Skin of body (tissue), 2 donors: ENCODE results near the gene CDKN2AIP. TPM values are rescaled to one million over a fixed set of nuclear protein-coding genes. Genes with fewer than 3 reads are reported as not detected.
"Not testable (repeated sequence)": the region's sequence is repeated elsewhere in the genome, so short reads cannot be mapped to it uniquely, and the experiment has no call there.

Experiments
- DNase-seq: peaks from one replicate; lab custom pipeline; 2025; lab: John Stamatoyannopoulos, UW
- total RNA-seq: library from RNA; depleted of rRNA; stranded (reverse); fragments of >200 nt; gene quantifications from one replicate; pipeline ENCODE4 v1.2.3, GENCODE V29; 2014

CDKN2AIP gene
- total RNA-seq, 1 donor from 2014 or later = 18.0 TPM

GRCh38 chr4:183413234-183414200 lies 30.9 kb upstream of the CDKN2AIP start:
- no peak for DNase-seq

DNA sequence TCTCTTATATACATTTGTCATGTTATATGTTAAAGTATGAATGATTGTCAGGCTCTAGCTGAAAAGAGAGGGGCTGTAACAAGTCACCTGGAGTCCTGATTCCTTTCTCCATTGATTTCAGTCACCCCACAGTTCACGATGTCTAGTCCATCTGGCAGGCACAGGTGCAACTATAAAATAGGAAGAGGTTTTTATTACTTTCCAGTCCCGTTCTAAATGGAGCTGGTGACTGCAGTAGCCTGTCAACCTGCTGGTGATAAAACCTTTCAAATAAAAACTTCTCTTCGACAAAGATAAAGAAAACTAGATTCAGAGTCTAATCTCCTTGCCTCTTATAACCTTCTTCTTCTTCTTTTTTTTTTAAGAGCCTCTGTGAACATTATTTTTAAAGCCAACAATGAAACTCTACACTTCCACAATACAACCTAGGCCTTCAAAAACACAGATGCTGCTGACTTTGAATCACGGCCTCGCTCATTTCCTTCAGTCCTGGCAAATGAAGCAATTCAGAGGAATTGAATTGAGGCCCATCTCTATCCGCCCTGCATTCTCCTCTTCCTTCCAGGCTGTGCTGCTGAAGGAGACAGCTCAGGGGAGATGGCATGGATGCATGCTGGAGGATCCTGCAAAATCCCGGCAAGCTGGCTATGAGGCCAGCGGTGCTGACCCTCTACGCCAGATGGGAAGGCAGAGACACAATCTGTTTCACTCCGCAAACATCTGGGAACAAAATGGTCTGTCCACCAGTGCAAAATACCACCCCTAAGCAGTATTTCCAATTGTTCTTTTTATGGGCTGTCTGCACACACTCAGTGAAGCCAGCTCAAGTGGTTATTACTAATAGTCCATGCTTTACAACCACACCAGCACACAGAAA lies 27.3 kb upstream of the CDKN2AIP start:
- DNase-seq = no peak

GRCh38 chr4:183422962-183423631 lies 21.3 kb upstream of the CDKN2AIP start:
- no peak for DNase-seq

- no peak for DNase-seq
These were observed 20.2 kb upstream of the CDKN2AIP start for GRCh38 chr4:183424109-183424744.

- DNase-seq = no peak
These were observed 17.9 kb upstream of the CDKN2AIP start for GRCh38 chr4:183426507-183426906.

- DNase-seq = no peak
These were observed 14.9 kb upstream of the CDKN2AIP start for GRCh38 chr4:183429489-183429888.

DNA sequence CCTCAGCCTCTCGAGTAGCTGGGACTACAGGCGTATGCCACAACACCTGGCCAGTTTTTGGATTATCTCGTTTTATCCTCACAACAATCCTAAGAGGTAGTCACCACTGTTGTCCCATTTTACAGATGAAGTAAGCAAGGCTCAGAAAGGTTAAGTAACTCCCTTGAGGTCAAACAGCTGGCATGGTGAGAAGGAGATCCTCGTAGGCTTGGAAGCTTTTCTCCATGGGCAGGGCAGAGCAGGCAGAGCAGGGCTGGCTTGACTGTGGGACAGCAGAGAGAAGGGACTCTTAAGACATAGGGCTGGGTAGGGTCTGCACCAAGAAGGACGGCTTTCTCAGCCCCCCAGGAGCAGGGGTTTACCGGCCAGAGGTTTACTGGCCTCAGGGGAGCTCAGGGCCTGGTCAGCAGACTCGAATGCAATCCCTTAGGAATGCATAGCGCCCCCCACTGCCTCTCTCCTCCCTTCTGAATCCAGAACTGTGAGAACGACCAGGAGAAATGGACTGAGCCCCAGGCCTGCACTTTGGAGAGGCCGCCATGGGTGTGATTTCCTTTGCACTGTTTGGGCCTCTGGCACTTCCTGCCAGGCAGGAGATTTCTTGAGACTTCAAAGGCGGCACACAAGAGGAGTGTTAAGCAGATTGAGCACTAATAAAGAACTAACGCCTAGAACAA lies 14.0 kb upstream of the CDKN2AIP start:
- DNase-seq = no peak

DNA sequence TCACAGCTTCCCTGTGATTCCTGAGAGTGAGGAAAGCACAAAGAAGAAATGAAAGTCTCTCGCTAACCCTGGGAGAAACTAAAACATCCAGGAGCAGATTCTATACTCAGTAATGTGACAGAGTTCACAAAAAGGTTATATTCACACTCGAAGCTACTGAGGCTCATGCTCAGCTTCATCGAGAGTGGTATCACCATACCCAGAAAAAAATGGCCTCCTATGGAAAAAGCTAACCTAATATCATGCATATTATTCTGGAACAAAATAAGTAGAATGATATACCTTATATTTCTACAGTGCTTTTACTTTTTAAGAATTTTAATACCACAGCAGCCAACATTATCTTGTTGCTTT lies 13.5 kb upstream of the CDKN2AIP start:
- DNase-seq = no peak

- no peak for DNase-seq
These were observed 12.8 kb upstream of the CDKN2AIP start for GRCh38 chr4:183431614-183432013.

- DNase-seq = not testable (repeated sequence)
These were observed 11.3 kb upstream of the CDKN2AIP start for GRCh38 chr4:183433183-183433582.

- no peak for DNase-seq
These were observed 10.2 kb upstream of the CDKN2AIP start for GRCh38 chr4:183434264-183434663.

DNA sequence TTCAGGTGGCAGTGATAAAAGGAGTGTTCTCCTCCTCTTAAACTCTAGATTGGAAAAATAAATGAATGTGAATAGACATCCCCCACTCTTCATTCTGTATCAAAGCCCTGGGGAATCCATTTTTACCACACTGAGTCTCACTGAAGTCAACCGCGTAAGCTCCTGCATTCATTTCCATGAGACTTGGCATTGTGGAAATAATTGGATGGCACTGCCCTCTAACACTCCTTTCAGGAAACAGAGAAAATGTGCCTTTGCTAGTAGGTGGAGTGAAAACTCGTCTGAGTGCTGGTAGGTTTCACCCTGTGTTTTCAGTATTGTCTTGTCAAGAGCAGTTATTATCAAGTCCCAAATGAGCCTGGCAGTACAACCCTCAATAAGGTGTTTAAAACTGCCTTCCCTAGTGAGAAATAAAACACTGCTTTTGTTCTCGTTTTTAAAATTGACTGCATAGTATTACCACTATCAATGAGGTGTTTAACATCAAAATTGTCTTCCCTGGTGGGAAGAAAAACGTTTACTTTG lies 9.7 kb upstream of the CDKN2AIP start:
- DNase-seq = no peak

- no peak for DNase-seq
These were observed 8.6 kb upstream of the CDKN2AIP start for GRCh38 chr4:183435803-183436202.

DNA sequence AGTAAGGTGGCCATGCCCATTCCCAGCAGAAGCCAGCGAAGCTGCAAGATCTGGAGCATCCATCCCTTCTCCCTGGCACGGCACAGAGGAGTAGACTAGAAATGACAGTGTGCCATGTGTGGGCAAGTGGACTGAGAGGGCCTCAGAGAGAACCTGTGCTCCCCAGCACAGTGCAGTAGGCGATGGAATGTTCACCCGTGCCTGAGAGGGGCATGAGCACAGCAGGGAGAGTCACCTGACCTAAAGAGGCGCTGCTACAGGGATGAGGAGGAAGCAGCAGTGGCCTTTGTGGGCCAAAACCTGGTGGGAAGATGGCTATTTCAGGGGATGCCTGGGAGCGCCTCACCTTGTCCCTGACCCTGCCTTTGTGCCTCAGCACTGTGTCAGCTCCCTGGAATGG lies 8.0 kb upstream of the CDKN2AIP start:
- DNase-seq = no peak

GRCh38 chr4:183437452-183437851 lies 7.0 kb upstream of the CDKN2AIP start:
- no peak for DNase-seq

DNA sequence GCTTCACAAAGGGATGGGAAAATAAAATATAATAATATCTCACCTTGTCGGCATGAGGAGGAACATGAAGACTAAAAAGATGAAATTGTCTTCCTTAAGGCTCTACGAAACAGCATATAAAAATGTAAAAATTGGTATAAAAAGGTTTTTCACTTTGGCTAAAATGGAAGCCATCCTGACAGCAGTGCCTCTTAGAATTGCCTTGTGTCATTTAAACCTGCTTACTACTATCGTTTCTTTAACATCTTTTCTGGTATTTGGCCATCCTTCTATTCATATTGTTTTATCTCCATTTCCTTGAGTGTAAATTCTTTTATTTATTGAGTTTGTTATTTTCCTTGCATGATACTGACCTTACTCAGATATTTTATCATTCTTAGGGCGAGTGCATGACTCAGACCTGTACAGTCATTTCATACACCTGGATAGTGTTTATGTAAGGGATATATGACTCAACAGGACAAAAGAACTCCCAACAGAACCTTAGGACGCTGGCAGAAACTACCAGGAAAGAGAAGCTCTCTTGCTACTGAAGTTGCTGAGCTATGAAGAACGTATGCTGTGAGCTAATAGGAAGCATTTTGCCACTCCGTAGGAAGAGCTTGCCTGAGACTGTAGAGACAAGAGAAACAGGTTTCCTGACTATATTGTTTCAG lies 5.8 kb upstream of the CDKN2AIP start:
- peak; percentile 15 for DNase-seq

DNA sequence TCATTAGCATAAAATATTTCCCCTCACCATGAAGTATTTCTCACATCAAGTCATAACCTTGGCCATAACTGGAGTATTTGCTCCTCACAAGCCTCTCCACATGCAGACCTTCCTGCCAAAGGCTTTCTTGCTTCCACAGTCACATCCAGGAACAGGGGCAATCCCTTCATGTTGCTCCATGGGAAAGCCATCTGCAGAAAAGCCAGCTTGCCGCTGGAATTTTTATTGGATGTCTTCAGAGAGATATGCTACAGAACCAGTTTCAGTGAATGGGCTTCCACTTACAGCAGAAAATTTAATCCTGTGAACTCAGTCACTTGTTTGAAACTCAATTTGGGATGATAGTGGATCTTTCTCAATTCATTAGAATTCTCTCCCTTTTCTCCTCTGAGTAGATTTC lies 3.2 kb upstream of the CDKN2AIP start:
- no peak for DNase-seq

- peak; percentile 67 for DNase-seq
These were observed 702 bp upstream of the CDKN2AIP start for GRCh38 chr4:183443655-183444213.

GRCh38 chr4:183445097-183445428 lies 627 bp downstream of the CDKN2AIP start:
- no peak for DNase-seq

DNA sequence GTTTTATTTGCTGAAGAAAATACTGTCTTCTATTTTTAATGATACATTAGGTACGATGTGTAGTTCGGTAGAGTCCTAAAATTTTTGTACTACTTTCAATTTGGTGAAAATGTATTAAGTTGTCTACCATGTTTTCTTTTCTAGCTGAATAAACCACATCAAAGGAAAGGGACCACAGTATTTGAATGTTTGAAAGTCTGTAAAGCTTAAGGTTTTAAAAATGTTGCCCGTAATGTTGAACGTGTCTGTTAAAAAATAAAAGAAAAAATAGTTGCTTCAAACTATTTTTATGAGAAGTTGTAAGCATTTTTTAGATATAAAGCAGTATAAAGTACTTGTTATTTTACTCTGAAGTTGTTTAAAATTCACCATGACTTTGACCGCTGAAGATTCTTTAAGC lies 3.2 kb downstream of the CDKN2AIP start:
- no peak for DNase-seq
